ENCODE data around the gene PCDHGC4.

Gene PCDHGC4

DNA sequence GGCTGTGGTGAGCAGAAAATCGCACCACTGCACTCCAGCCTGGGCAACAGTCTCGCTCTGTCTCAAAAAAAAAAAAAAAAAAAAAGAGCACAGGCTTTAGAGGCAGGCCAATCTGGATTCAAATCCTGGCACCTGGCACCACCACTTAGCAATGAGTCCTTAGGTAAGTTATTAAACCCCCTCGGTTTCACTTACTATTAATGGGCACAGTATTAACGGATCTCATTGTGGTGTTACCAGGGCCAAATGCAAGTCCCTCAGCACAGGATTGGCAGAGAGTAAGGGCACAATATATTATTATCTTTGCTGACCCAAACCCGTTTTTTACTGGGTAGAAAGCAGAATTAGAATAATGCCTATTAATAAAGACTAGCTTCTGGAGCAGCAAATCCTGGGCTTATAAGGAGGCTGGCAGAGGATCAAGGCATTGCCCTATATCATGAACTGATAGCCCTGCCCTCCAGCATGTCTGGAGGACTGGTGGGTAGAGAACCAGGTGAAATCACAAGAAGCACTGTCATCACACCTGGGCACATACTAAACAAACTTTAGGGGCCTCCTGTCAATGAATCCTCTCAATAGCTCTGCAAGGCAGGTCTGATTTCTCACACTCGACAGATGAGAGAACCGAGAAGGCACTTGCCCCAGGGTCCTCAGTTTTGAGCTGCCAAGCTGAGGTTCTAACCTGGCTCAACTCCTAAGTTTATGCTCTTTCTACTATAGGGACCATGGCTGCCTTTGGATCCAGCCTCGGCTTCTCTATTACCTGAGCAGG is 21.7 kb downstream of the PCDHGC4 start:
- H3K27me3 ChIP-seq (replicated peaks; ENCODE audit: control insufficient read depth, insufficient read depth, low read length), result no peaks in the 10 kb centered on the region
- no peak overlapping the region for H3K4me3 ChIP-seq (replicated peaks; ENCODE audit: low read depth, low read length)
- TF ChIP-seq, protein P1, sequence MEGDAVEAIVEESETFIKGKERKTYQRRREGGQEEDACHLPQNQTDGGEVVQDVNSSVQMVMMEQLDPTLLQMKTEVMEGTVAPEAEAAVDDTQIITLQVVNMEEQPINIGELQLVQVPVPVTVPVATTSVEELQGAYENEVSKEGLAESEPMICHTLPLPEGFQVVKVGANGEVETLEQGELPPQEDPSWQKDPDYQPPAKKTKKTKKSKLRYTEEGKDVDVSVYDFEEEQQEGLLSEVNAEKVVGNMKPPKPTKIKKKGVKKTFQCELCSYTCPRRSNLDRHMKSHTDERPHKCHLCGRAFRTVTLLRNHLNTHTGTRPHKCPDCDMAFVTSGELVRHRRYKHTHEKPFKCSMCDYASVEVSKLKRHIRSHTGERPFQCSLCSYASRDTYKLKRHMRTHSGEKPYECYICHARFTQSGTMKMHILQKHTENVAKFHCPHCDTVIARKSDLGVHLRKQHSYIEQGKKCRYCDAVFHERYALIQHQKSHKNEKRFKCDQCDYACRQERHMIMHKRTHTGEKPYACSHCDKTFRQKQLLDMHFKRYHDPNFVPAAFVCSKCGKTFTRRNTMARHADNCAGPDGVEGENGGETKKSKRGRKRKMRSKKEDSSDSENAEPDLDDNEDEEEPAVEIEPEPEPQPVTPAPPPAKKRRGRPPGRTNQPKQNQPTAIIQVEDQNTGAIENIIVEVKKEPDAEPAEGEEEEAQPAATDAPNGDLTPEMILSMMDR (IDR thresholded peaks at IDR 0.05; ENCODE audit: insufficient read depth, low read length, poor library complexity, severe bottlenecking), result no peak
- DNase-seq (ENCODE audit: extremely low read depth, insufficient read length), result no peak
- H3K36me3 ChIP-seq (ENCODE audit: control insufficient read depth, insufficient read depth, low read length), result peaks cover 2% of the 10 kb centered on the region; the same call in 1 of the 2 replicates

DNA sequence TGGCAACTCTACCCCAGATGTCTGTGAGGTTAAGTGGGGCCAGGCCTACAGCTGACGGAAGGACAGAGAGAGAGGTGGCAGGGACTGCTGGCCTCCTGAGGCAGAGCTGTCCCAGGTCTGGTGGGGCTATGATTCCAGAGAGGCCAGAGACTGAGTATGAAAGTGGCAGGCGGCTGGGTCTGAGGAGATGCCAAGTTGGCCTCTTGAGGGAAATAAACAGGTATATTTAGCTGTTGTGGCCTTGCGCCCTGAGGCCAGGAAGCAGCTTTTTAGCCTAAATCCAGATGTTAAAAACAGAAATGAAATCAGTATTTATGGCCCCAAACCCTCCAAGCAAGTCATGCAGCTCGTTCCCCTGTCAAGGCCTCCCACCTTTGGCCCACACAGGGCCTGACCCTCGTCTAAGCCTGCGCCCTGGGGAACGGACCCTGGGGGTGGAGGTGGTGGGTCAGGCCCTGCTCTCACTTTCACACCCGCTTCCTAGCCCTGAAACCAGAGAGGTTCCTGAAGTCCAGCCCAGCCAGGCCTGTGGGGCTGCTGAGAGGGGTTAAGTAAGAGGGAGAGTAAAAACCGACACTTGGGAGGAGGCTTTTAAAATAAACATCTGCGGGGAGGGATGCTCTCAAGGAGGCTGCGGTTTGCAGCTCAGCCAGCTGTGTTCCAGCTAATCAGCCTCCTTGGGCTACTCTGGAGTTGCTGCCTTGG is 22.7 kb downstream of the PCDHGC4 start:
- H3K27me3 ChIP-seq (replicated peaks; ENCODE audit: control insufficient read depth, insufficient read depth, low read length), result no peaks in the 10 kb centered on the region
- TF ChIP-seq, protein P1 (IDR thresholded peaks at IDR 0.05; ENCODE audit: insufficient read depth, low read length, poor library complexity, severe bottlenecking), result no peak
- DNase-seq (ENCODE audit: extremely low read depth, insufficient read length), result peak; percentile 74
- peaks cover 2% of the 10 kb centered on the region; the same call in 1 of the 2 replicates for H3K36me3 ChIP-seq (ENCODE audit: control insufficient read depth, insufficient read depth, low read length)
- peak overlapping the region; percentile 31 for H3K4me3 ChIP-seq (replicated peaks; ENCODE audit: low read depth, low read length)

DNA sequence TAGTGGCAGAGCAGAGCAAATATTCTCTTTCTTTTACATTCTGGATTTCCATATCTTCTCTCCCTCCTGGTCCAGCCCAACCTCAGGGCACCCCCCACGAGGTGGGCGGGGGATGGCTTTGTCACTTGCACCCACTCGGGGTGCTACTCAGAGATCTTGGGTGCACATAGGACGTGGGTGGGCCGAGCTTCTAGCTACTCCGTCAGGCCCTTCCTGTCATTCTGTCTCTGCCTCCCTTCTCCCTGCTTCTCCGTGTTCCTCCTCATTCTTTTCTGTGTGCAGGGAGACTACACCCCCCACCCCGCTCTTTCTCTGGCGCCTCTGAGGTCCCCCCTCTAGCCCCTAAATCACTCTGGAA is 23.6 kb downstream of the PCDHGC4 start:
- no peaks in the 10 kb centered on the region; the same call in 1 of the 2 replicates for H3K36me3 ChIP-seq (ENCODE audit: control insufficient read depth, insufficient read depth, low read length)
- peak overlapping the region; percentile 49 for H3K4me3 ChIP-seq (replicated peaks; ENCODE audit: low read depth, low read length)
- TF ChIP-seq, protein P1 (IDR thresholded peaks at IDR 0.05; ENCODE audit: insufficient read depth, low read length, poor library complexity, severe bottlenecking), result no peak
- H3K27me3 ChIP-seq (replicated peaks; ENCODE audit: control insufficient read depth, insufficient read depth, low read length), result no peaks in the 10 kb centered on the region
- DNase-seq (ENCODE audit: extremely low read depth, insufficient read length), result peak; percentile 60

DNA sequence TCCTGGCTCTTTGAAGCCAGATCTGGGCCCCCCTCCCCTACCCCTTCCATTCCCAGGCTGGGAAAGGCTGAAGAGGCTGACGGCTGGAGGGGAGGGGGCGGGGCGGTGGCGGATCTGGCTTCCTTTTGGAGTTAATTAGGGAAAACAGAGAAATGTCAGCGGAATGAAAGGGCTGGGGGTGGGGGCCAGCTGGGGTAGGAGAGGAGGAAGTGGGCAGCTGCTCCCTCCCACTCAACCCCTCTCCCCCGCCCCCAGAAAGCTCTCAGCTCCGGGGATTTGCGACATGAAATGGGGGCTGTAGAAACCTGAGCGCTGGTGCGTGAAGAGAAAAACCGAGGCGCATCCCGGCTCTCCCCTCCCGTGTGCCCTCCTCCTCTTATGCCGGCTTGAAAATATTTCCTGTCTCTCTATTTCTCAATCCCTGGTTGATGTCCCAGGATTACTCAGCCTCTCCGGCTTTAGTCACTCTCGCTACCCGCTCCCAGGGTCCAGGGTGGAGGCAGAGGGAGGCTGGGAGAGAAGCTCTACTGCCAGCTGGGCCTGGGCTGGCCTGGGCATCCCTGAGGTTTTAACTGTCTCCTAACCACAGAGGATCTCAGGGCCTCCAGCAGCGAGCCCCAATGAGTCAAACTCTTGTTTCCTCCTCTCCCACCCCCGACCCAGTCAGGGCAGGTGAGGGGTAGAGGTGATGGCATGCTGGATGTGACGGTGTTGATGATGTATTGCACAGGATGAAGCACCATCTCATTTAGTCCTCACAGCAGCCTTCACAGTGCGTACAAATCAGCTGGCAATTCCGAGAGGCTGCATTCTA is 24.2 kb downstream of the PCDHGC4 start:
- TF ChIP-seq, protein P1 (IDR thresholded peaks at IDR 0.05; ENCODE audit: insufficient read depth, low read length, poor library complexity, severe bottlenecking), result no peak
- Histone ChIP-seq H3K27me3 (replicated peaks; ENCODE audit: control insufficient read depth, insufficient read depth, low read length) (no peaks in the 10 kb centered on the region), H3K36me3 (ENCODE audit: control insufficient read depth, insufficient read depth, low read length) (no peaks in the 10 kb centered on the region; the same call in 1 of the 2 replicates), H3K4me3 (replicated peaks; ENCODE audit: low read depth, low read length) (peak overlapping the region; percentile 49)
- peak; percentile 75 for DNase-seq (ENCODE audit: extremely low read depth, insufficient read length)

DNA sequence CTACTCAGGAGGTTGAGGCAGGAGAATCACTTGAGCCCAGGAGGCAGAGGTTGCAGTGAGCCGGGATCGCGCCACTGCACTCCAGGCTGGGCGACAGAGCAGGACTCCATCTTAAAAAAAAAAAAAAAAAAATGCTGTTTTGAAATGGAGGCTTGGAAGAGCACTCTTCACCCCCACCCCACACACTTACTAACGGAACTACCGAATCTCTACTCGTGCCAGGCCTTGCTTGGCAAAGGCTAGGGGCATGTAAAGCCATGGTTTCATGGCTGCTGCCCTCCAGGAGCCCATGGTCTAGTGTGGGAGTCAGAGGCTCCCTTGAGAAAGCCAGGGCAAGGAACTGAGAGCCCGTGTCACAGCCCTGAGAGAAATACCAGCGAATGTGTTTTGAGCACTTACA is 25.3 kb downstream of the PCDHGC4 start:
- peak; percentile 28 for DNase-seq (ENCODE audit: extremely low read depth, insufficient read length)
- peak overlapping the region; percentile 67 for H3K4me3 ChIP-seq (replicated peaks; ENCODE audit: low read depth, low read length)
- TF ChIP-seq, protein P1 (IDR thresholded peaks at IDR 0.05; ENCODE audit: insufficient read depth, low read length, poor library complexity, severe bottlenecking), result no peak
- no peaks in the 10 kb centered on the region; the same call in 1 of the 2 replicates for H3K36me3 ChIP-seq (ENCODE audit: control insufficient read depth, insufficient read depth, low read length)
- no peaks in the 10 kb centered on the region for H3K27me3 ChIP-seq (replicated peaks; ENCODE audit: control insufficient read depth, insufficient read depth, low read length)
